UCSD-AML1 (cell line): Measurements from ENCODE around the gene NR3C1.

Source experiments
- DNase-seq: peaks from one replicate; lab custom pipeline; 2025; ENCODE audit not compliant: unreplicated experiment; lab: John Stamatoyannopoulos, UW

Gene NR3C1

GRCh38 chr5:143314099-143314498, 89.4 kb downstream of the NR3C1 start:
- no peak for DNase-seq

GRCh38 chr5:143313298-143313852, 90.1 kb downstream of the NR3C1 start:
- no peak for DNase-seq

- DNase-seq = no peak
Observed at GRCh38 chr5:143312822-143313221, 90.7 kb downstream of the NR3C1 start.

- no peak for DNase-seq
Observed at GRCh38 chr5:143311955-143312354, 91.5 kb downstream of the NR3C1 start.

- no peak for DNase-seq
Observed at GRCh38 chr5:143311428-143311827, 92.1 kb downstream of the NR3C1 start.

- no peak for DNase-seq
Observed at GRCh38 chr5:143309661-143310431, 93.6 kb downstream of the NR3C1 start.

GRCh38 chr5:143308731-143309130, 94.8 kb downstream of the NR3C1 start:
- DNase-seq = no peak

- no peak for DNase-seq
Observed at GRCh38 chr5:143306040-143306439, 97.4 kb downstream of the NR3C1 start.

- DNase-seq = no peak
Observed at GRCh38 chr5:143304836-143305475, 98.5 kb downstream of the NR3C1 start.

GRCh38 chr5:143302341-143303045, 101.0 kb downstream of the NR3C1 start:
- DNase-seq = no peak

GRCh38 chr5:143297756-143298155, 105.7 kb downstream of the NR3C1 start:
- DNase-seq = no peak

- DNase-seq = no peak
Observed at GRCh38 chr5:143290125-143290524, 113.4 kb downstream of the NR3C1 start.

- DNase-seq = no peak
Observed at GRCh38 chr5:143284521-143284920, 119.0 kb downstream of the NR3C1 start.

- no peak for DNase-seq
Observed at GRCh38 chr5:143284002-143284401, 119.5 kb downstream of the NR3C1 start.

- DNase-seq = no peak
Observed at GRCh38 chr5:143281226-143281625, 122.3 kb downstream of the NR3C1 start.

- DNase-seq = no peak
Observed at GRCh38 chr5:143279698-143280097, 123.8 kb downstream of the NR3C1 start.

GRCh38 chr5:143277536-143277935, 126.0 kb downstream of the NR3C1 start:
- no peak for DNase-seq

GRCh38 chr5:143275512-143276363, 127.7 kb downstream of the NR3C1 start:
- no peak for DNase-seq

- DNase-seq = no peak
Observed at GRCh38 chr5:143274952-143275351, 128.5 kb downstream of the NR3C1 start.

- no peak for DNase-seq
Observed at GRCh38 chr5:143271431-143271830, 132.1 kb downstream of the NR3C1 start.

- no peak for DNase-seq
Observed at GRCh38 chr5:143268388-143268787, 135.1 kb downstream of the NR3C1 start.
